Stimulated activated CD8-positive, alpha-beta memory T cell treated with anti-CD3 and anti-CD28 coated beads, Interleukin-12 subunit alpha, Interleukin-12 subunit beta, amount 100 ng/mL, for 4 hours (primary cell): ENCODE data around the gene COG4.
A peak's percentile ranks its signal among the peaks of the same experiment; 100 is the strongest.

Experiments
- DNase-seq: peaks from one replicate; pipeline ENCODE4 v3.0.0-alpha.2; 2020; ENCODE audit warnings: low read depth

Gene COG4

GRCh38 chr16:70432723-70433457 is 90.5 kb downstream of the COG4 start:
- DNase-seq, result no peak

- DNase-seq, result no peak
Measured at GRCh38 chr16:70432356-70432722, 91.0 kb downstream of the COG4 start.

GRCh38 chr16:70430667-70431536 is 92.5 kb downstream of the COG4 start:
- DNase-seq, result peak; percentile 37
